ENCODE measurements around the gene IRAK2. TPM values are rescaled to one million over a fixed set of nuclear protein-coding genes. Genes with fewer than 3 reads are reported as not detected.

Gene IRAK2
- total RNA-seq, 1 experiment from 2014 or later, result 25.1 TPM

DNA sequence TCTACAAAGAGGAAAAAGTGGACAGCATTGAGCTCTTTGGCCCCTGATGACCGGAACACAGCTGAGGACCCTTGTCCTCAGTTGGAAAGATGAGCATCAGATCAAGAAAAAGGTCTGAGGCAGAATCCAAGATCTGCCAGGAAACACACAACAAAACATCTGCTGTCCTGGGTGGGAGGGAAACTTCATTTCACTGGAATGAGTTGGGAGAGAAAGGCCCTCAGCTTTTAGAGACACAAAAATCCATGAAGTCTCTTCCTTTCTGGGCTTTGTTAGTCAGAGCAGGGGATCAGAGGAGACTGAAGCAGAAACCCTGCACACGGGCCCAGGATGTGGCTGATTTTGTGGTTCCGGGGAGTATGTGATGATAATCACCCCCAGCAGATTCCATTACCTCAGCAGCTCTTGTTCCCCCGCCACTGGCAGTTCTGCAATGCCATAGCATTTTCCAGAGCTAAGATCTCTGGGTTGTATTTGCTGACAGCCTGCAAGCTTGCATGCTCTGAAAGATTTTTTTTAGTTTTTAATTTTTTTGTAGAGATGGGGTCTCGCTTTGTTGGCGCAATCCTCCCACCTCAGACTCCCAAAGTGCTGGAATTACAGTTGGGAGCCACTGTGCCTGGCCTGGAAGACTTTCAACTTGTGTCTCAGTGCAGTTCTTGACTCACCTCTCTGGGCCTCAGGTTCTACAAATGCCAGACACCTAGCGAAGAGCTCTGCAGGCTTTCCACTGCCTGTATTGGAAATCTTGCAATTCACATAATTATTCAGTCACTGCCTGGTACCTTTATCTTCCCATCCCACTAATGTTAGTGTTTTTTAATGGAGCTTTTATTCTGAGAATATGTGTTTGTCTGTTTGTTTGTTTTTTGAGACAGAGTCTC lies 77.7 kb downstream of the IRAK2 start:
- H3K4me3 ChIP-seq (ENCODE audit: low read depth in 2 of 2, low read length in 2 of 2), result no peak overlapping the region
- ChIA-PET CTCF (no interaction called here), POLR2A (no interaction called here)
- TSS peak; percentile 74 for BruUV-seq (replicated peaks)
- no peak overlapping the region for H3K27ac ChIP-seq (ENCODE audit: low read length)
- intact Hi-C loops (cut with micrococcal nuclease; ENCODE audit: unreplicated experiment), result no loop called here
- H3K27me3 ChIP-seq (ENCODE audit: control insufficient read depth, insufficient read depth, low read length), result no peaks in the 10 kb centered on the region
- TF ChIP-seq POLR2AphosphoS5 (IDR thresholded peaks at IDR 0.05; ENCODE audit: low read depth, low read length) (no peak), TCF7L2 (IDR thresholded peaks at IDR 0.05; ENCODE audit: low read depth, low read length) (no peak), SIN3A (IDR thresholded peaks at IDR 0.05; ENCODE audit: borderline replicate concordance, insufficient read depth, low read depth, low read length) (no peak)
- TF ChIP-seq, protein P1, sequence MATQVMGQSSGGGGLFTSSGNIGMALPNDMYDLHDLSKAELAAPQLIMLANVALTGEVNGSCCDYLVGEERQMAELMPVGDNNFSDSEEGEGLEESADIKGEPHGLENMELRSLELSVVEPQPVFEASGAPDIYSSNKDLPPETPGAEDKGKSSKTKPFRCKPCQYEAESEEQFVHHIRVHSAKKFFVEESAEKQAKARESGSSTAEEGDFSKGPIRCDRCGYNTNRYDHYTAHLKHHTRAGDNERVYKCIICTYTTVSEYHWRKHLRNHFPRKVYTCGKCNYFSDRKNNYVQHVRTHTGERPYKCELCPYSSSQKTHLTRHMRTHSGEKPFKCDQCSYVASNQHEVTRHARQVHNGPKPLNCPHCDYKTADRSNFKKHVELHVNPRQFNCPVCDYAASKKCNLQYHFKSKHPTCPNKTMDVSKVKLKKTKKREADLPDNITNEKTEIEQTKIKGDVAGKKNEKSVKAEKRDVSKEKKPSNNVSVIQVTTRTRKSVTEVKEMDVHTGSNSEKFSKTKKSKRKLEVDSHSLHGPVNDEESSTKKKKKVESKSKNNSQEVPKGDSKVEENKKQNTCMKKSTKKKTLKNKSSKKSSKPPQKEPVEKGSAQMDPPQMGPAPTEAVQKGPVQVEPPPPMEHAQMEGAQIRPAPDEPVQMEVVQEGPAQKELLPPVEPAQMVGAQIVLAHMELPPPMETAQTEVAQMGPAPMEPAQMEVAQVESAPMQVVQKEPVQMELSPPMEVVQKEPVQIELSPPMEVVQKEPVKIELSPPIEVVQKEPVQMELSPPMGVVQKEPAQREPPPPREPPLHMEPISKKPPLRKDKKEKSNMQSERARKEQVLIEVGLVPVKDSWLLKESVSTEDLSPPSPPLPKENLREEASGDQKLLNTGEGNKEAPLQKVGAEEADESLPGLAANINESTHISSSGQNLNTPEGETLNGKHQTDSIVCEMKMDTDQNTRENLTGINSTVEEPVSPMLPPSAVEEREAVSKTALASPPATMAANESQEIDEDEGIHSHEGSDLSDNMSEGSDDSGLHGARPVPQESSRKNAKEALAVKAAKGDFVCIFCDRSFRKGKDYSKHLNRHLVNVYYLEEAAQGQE (IDR thresholded peaks at IDR 0.05; ENCODE audit: insufficient read depth in 1 of 2, low read depth in 2 of 2, low read length in 1 of 2), result no peak
- TF ChIP-seq, protein P2, sequence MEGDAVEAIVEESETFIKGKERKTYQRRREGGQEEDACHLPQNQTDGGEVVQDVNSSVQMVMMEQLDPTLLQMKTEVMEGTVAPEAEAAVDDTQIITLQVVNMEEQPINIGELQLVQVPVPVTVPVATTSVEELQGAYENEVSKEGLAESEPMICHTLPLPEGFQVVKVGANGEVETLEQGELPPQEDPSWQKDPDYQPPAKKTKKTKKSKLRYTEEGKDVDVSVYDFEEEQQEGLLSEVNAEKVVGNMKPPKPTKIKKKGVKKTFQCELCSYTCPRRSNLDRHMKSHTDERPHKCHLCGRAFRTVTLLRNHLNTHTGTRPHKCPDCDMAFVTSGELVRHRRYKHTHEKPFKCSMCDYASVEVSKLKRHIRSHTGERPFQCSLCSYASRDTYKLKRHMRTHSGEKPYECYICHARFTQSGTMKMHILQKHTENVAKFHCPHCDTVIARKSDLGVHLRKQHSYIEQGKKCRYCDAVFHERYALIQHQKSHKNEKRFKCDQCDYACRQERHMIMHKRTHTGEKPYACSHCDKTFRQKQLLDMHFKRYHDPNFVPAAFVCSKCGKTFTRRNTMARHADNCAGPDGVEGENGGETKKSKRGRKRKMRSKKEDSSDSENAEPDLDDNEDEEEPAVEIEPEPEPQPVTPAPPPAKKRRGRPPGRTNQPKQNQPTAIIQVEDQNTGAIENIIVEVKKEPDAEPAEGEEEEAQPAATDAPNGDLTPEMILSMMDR (IDR thresholded peaks at IDR 0.05), result no peak
- peaks cover 7% of the 10 kb centered on the region for H3K9me3 ChIP-seq (ENCODE audit: control insufficient read depth, insufficient read depth, low read depth, low read length)
- no peak for DNase-seq (ENCODE audit: low read depth, low spot score)
- no peaks in the 10 kb centered on the region; the same call in 1 of the 2 replicates for H3K36me3 ChIP-seq (ENCODE audit: control insufficient read depth, insufficient read depth, low read length)
- ATAC-seq, result no peak; the same call in 1 of the 2 replicates
- in situ Hi-C loops (cut with HindIII; ENCODE audit: low pct_unique_long_range_greater_than_20kb, low sequenced_read_pairs), result loop anchor here (10.0 kb wide), 1 partner anchor 78 kb away; the partner anchor contains the start of gene IRAK2
- no peaks in the 10 kb centered on the region; the same call in 1 of the 2 replicates for H3K4me1 ChIP-seq (ENCODE audit: control insufficient read depth, insufficient read depth, low read length)

DNA sequence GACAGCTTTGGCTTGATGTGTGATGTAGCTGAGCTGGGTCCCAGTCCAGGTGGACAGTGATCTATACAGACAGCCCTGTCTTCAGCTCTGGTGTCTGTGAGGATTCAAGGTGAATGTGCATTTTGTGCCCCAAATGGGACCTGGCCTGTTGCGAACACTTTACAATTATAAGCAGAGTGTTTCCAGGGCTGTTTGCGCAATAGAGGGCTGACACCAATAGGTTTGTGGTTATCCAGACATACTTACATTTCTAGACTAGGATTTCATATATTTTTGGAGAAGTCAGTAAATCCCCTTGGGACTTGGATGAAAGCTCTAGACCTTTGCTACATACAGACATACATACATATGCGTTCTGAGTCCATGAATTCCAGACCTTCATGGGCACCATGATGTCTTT lies 79.3 kb downstream of the IRAK2 start:
- intact Hi-C loops (cut with micrococcal nuclease; ENCODE audit: unreplicated experiment) (no loop called here), in situ Hi-C loops (cut with HindIII; ENCODE audit: low pct_unique_long_range_greater_than_20kb, low sequenced_read_pairs) (loop anchor here (10.0 kb wide), 1 partner anchor 79 kb away; the partner anchor contains the start of gene IRAK2)
- H3K4me3 ChIP-seq (ENCODE audit: low read depth in 2 of 2, low read length in 2 of 2), result no peak overlapping the region
- ChIA-PET POLR2A (no interaction called here), CTCF (no interaction called here)
- no peak for DNase-seq (ENCODE audit: low read depth, low spot score)
- no peak for TF ChIP-seq TCF7L2 (IDR thresholded peaks at IDR 0.05; ENCODE audit: low read depth, low read length)
- ATAC-seq, result no peak
- peaks cover 7% of the 10 kb centered on the region for H3K9me3 ChIP-seq (ENCODE audit: control insufficient read depth, insufficient read depth, low read depth, low read length)
- H3K4me1 ChIP-seq (ENCODE audit: control insufficient read depth, insufficient read depth, low read length), result no peaks in the 10 kb centered on the region; the same call in 1 of the 2 replicates
- H3K27ac ChIP-seq (ENCODE audit: low read length), result no peak overlapping the region
- BruUV-seq (replicated peaks), result no TSS peak
- H3K36me3 ChIP-seq (ENCODE audit: control insufficient read depth, insufficient read depth, low read length), result no peaks in the 10 kb centered on the region; the same call in none of the 2 replicates
- H3K27me3 ChIP-seq (ENCODE audit: control insufficient read depth, insufficient read depth, low read length), result no peaks in the 10 kb centered on the region

All from Panc1 (cell line).